Measurements from ENCODE around the gene IL17D. TPM values are rescaled to one million over a fixed set of nuclear protein-coding genes. Genes with fewer than 3 reads are reported as not detected.
"Not testable (repeated sequence)": the region's sequence is repeated elsewhere in the genome, so short reads cannot be mapped to it uniquely, and the experiment has no call there.

Gene IL17D
- total RNA-seq, 4 donors from 2014 or later: 1.4 to 7.2 (median 4.2) TPM

GRCh38 chr13:20673715-20674114 lies 29.8 kb upstream of the IL17D start:
- 71 to 79% methylated on average over 5 of the region's 5 CpGs for WGBS, 2 donors (ENCODE audit: low coverage in 1 of 2)
- H3K4me3 ChIP-seq: no peak overlapping the region
- H3K36me3 ChIP-seq: peaks cover 0 to 43% of the 10 kb centered on the region in 2 donors
- no peak overlapping the region for H3K27ac ChIP-seq
- H3K27me3 ChIP-seq: no peaks in the 10 kb centered on the region
- no peaks in the 10 kb centered on the region for H3K9me3 ChIP-seq
- TF ChIP-seq EP300 (IDR thresholded peaks at IDR 0.05): no peak
- TF ChIP-seq CTCF (IDR thresholded peaks at IDR 0.05): no peak
- TF ChIP-seq POLR2A (IDR thresholded peaks at IDR 0.05): no peak
- TF ChIP-seq POLR2AphosphoS5 (IDR thresholded peaks at IDR 0.05): no peak
- no peak for ATAC-seq
- H3K4me1 ChIP-seq: peaks cover 0 to 5% (median 0%) of the 10 kb centered on the region in 3 donors

- 86 to 90% methylated on average over 1 to 2 of the region's 2 CpGs for WGBS, 2 donors (ENCODE audit: low coverage in 1 of 2)
- H3K9me3 ChIP-seq: no peaks in the 10 kb centered on the region
- no peaks in the 10 kb centered on the region for H3K4me1 ChIP-seq
- H3K36me3 ChIP-seq: peaks cover 0 to 60% of the 10 kb centered on the region in 2 donors
- no peak for TF ChIP-seq POLR2AphosphoS5 (IDR thresholded peaks at IDR 0.05)
- TF ChIP-seq EP300 (IDR thresholded peaks at IDR 0.05): no peak
- TF ChIP-seq CTCF (IDR thresholded peaks at IDR 0.05): no peak
- TF ChIP-seq POLR2A (IDR thresholded peaks at IDR 0.05): no peak
- H3K27me3 ChIP-seq: no peaks in the 10 kb centered on the region
- H3K4me3 ChIP-seq: no peak overlapping the region
- ATAC-seq: no peak
- no peak overlapping the region for H3K27ac ChIP-seq
Observed at GRCh38 chr13:20676213-20676612, 27.3 kb upstream of the IL17D start.

- not testable (repeated sequence) for H3K9me3 ChIP-seq, ATAC-seq, H3K27ac ChIP-seq, H3K4me3 ChIP-seq, H3K27me3 ChIP-seq, H3K4me1 ChIP-seq
- H3K36me3 ChIP-seq: peaks cover 0 to 49% of the 10 kb centered on the region in 2 donors
- WGBS, 2 donors (ENCODE audit: low coverage in 1 of 2): 53 to 78% methylated on average over 4 to 6 of the region's 7 CpGs
Observed at GRCh38 chr13:20678606-20679005, 24.9 kb upstream of the IL17D start.

- 50 to 94% methylated on average over 2 of the region's 3 CpGs for WGBS, 2 donors (ENCODE audit: low coverage in 1 of 2)
- H3K27ac ChIP-seq: no peak overlapping the region
- peaks cover 0 to 47% of the 10 kb centered on the region in 2 donors for H3K36me3 ChIP-seq
- H3K27me3 ChIP-seq: no peaks in the 10 kb centered on the region
- H3K9me3 ChIP-seq: no peaks in the 10 kb centered on the region
- no peak for ATAC-seq
- H3K4me3 ChIP-seq: no peak overlapping the region
- no peak for TF ChIP-seq POLR2A (IDR thresholded peaks at IDR 0.05)
- no peak for TF ChIP-seq POLR2AphosphoS5 (IDR thresholded peaks at IDR 0.05)
- no peak for TF ChIP-seq EP300 (IDR thresholded peaks at IDR 0.05)
- no peak for TF ChIP-seq CTCF (IDR thresholded peaks at IDR 0.05)
- H3K4me1 ChIP-seq: no peaks in the 10 kb centered on the region
Observed at GRCh38 chr13:20679879-20680278, 23.6 kb upstream of the IL17D start.

GRCh38 chr13:20680416-20681080 lies 23.0 kb upstream of the IL17D start:
- Histone ChIP-seq H3K27ac (no peak overlapping the region), H3K36me3 (peaks cover 0 to 41% of the 10 kb centered on the region in 2 donors), H3K4me3 (no peak overlapping the region), H3K9me3 (no peaks in the 10 kb centered on the region), H3K27me3 (no peaks in the 10 kb centered on the region), H3K4me1 (no peaks in the 10 kb centered on the region)
- no peak for ATAC-seq
- TF ChIP-seq EP300 (IDR thresholded peaks at IDR 0.05) (no peak), POLR2A (IDR thresholded peaks at IDR 0.05) (no peak), CTCF (IDR thresholded peaks at IDR 0.05) (no peak), POLR2AphosphoS5 (IDR thresholded peaks at IDR 0.05) (no peak)
- WGBS, 2 donors (ENCODE audit: low coverage in 1 of 2): 96 to 100% methylated on average over 6 to 10 of the region's 10 CpGs

GRCh38 chr13:20681481-20681880 lies 22.0 kb upstream of the IL17D start:
- not testable (repeated sequence) for H3K27ac ChIP-seq

More at GRCh38 chr13:20681481-20681880, 22.0 kb upstream of the IL17D start:
- not testable (repeated sequence) for ATAC-seq, H3K27me3 ChIP-seq, H3K4me1 ChIP-seq, H3K9me3 ChIP-seq, H3K4me3 ChIP-seq
- H3K36me3 ChIP-seq: peaks cover 0 to 38% of the 10 kb centered on the region in 2 donors
- 52 to 91% methylated on average over 4 to 5 of the region's 5 CpGs for WGBS, 2 donors (ENCODE audit: low coverage in 1 of 2)
